Adrenal gland (tissue), 5 donors: ENCODE measurements around the gene ALOX5.

Experiments used
- CTCF ChIP-seq, 6 experiments: fragments of 450-650 bp in 4 of 6; fragments of 200-600 bp in 2 of 6; sonication (generic) in 1 of 6; IDR thresholded peaks; 1 replicate in 5 of 6; 2 replicates in 1 of 6; pipeline versions ENCODE4 v1.5.1 to v1.8.0; 2016 to 2021; ENCODE audit warnings: antibody characterized with exemption in 6 of 6, mild to moderate bottlenecking in 2 of 6, moderate library complexity in 1 of 6
- POLR2A ChIP-seq, 2 donors: fragments of 450-650 bp; IDR thresholded peaks; one replicate each; pipeline ENCODE4 v1.6.1; 2017; ENCODE audit warnings: antibody characterized with exemption in 2 of 2, mild to moderate bottlenecking in 2 of 2, moderate library complexity in 1 of 2
- donor health status: DM: no; HTN: no; CAD: no.

DNA sequence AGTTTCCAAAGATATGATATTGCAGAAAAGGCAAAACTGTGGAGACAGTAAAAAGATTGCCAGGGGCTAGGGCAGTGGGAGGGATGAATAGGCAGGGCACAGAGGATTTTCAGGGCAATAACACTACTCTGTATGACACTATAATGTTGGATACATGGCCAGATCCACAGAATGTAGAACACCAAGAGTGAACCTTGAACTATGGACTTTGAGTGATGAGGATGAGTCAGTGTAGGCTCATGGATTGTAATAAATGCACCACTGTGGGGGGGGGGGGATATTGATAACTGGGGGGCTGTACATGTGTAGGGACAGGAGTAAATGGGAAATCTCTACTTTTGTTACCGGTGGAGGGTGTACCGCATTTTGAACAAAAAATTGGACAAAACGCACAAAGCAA is 77.4 kb downstream of the ALOX5 start:
- TF ChIP-seq CTCF (IDR thresholded peaks at IDR 0.05) = no peak
- TF ChIP-seq POLR2A (IDR thresholded peaks at IDR 0.05) = no peak
